Measurements from ENCODE around the gene NRAP. TPM values are rescaled to one million over a fixed set of nuclear protein-coding genes. Genes with fewer than 3 reads are reported as not detected.

The NRAP gene
- total RNA-seq, 1 donor from 2014 or later, result not detected

- Mint-ChIP-seq H3K9me3 (ENCODE audit: low read depth) (no peaks in the 10 kb centered on the region), H3K27me3 (no peaks in the 10 kb centered on the region), H3K4me1 (ENCODE audit: low read depth) (peaks cover 9% of the 10 kb centered on the region), H3K36me3 (ENCODE audit: insufficient read depth) (peaks cover 35% of the 10 kb centered on the region), H3K27ac (no peak overlapping the region), H3K4me3 (ENCODE audit: low read depth) (no peak overlapping the region)
- no peak for TF ChIP-seq CTCF (IDR thresholded peaks at IDR 0.05; ENCODE audit: unreplicated experiment)
- no peak for DNase-seq (ENCODE audit: low spot score, unreplicated experiment)
Observed at GRCh38 chr10:113585949-113586348, 77.9 kb downstream of the NRAP start.

- no peak for TF ChIP-seq CTCF (IDR thresholded peaks at IDR 0.05; ENCODE audit: unreplicated experiment)
- Mint-ChIP-seq H3K4me3 (ENCODE audit: low read depth) (no peak overlapping the region), H3K4me1 (ENCODE audit: low read depth) (peaks cover 2% of the 10 kb centered on the region), H3K27ac (no peak overlapping the region), H3K36me3 (ENCODE audit: insufficient read depth) (peaks cover 38% of the 10 kb centered on the region), H3K27me3 (no peaks in the 10 kb centered on the region), H3K9me3 (ENCODE audit: low read depth) (no peaks in the 10 kb centered on the region)
- no peak for DNase-seq (ENCODE audit: low spot score, unreplicated experiment)
Observed at GRCh38 chr10:113583571-113583970, 80.3 kb downstream of the NRAP start.

- Mint-ChIP-seq H3K27me3 (no peaks in the 10 kb centered on the region), H3K27ac (no peak overlapping the region), H3K4me3 (ENCODE audit: low read depth) (no peak overlapping the region), H3K4me1 (ENCODE audit: low read depth) (no peaks in the 10 kb centered on the region), H3K9me3 (ENCODE audit: low read depth) (no peaks in the 10 kb centered on the region), H3K36me3 (ENCODE audit: insufficient read depth) (peaks cover 44% of the 10 kb centered on the region)
- no peak for DNase-seq (ENCODE audit: low spot score, unreplicated experiment)
- TF ChIP-seq CTCF (IDR thresholded peaks at IDR 0.05; ENCODE audit: unreplicated experiment), result no peak
Observed at GRCh38 chr10:113581092-113581491, 82.7 kb downstream of the NRAP start.

GRCh38 chr10:113578773-113579172 lies 85.1 kb downstream of the NRAP start:
- TF ChIP-seq CTCF (IDR thresholded peaks at IDR 0.05; ENCODE audit: unreplicated experiment), result no peak
- DNase-seq (ENCODE audit: low spot score, unreplicated experiment), result no peak
- peaks cover 29% of the 10 kb centered on the region for H3K36me3 Mint-ChIP-seq (ENCODE audit: insufficient read depth)
- H3K9me3 Mint-ChIP-seq (ENCODE audit: low read depth), result no peaks in the 10 kb centered on the region
- no peak overlapping the region for H3K27ac Mint-ChIP-seq
- H3K4me3 Mint-ChIP-seq (ENCODE audit: low read depth), result no peak overlapping the region
- no peaks in the 10 kb centered on the region for H3K4me1 Mint-ChIP-seq (ENCODE audit: low read depth)
- no peaks in the 10 kb centered on the region for H3K27me3 Mint-ChIP-seq

GRCh38 chr10:113576852-113577251 lies 87.0 kb downstream of the NRAP start:
- Mint-ChIP-seq H3K27me3 (no peaks in the 10 kb centered on the region), H3K4me3 (ENCODE audit: low read depth) (no peak overlapping the region), H3K27ac (no peak overlapping the region), H3K9me3 (ENCODE audit: low read depth) (no peaks in the 10 kb centered on the region), H3K4me1 (ENCODE audit: low read depth) (peaks cover 7% of the 10 kb centered on the region), H3K36me3 (ENCODE audit: insufficient read depth) (peaks cover 33% of the 10 kb centered on the region)
- no peak for TF ChIP-seq CTCF (IDR thresholded peaks at IDR 0.05; ENCODE audit: unreplicated experiment)
- DNase-seq (ENCODE audit: low spot score, unreplicated experiment), result no peak

Data from progenitor cell of endocrine pancreas (in vitro differentiated cells).